Effector CD4-positive, alpha-beta T cell (primary cell): ENCODE results near the gene SLC22A14.

Experiments
- DNase-seq: peaks from one replicate; pipeline ENCODE4 v3.0.0-alpha.2; 2020

SLC22A14 gene

GRCh38 chr3:38347421-38348200 is 65.5 kb downstream of the SLC22A14 start:
- DNase-seq = no peak

DNA sequence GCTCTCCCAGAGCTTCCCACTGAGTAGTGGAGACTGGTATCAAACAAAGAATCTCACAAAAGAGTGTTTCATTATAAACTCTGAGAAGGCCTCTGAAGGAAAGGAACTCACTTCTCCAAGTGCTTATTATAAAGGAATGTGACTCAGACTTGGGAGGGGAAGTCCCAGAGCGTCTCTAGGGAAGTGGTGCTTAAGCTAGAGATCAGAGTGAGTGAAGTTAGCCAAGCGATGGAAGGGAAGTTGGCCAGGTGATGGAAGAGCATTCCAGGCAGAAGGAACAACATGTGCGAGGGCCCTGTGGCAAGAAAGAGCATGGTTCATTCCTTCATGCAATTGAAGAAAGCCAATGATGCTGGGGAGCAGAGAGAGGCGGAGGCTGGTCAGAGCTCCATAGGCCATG is 66.8 kb downstream of the SLC22A14 start:
- no peak for DNase-seq

DNA sequence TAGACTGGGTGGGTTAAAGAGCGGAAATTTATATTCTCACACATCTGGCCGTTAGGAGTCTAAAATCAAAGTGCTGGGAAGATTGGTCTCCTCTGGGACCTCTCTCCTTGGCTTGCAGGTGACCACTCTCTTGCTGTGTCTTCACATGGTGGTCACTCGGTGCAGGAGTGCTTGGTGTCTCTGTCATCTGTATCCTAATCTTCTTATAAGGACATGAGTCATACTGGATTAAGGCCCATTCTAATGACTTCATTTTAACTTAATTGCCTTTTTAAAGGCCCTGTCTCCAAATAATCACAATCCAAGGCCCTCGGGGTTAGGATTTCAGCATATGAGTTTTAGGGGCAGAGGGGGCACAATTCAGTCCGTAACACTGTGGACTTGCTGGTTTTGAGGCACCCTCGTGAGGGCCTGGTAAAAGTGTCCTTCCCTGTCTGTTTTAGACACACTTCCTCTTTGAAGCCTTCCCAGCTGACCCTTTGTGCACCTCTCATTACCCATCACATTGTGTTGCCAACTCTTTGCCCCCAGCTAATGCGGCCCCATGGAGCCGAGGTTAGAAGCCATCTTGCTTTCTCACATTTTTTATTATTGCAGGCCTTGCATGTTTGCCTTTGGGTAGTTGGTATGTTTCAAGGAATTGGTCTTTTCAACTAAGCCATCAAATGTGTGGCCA is 67.7 kb downstream of the SLC22A14 start:
- DNase-seq = no peak

DNA sequence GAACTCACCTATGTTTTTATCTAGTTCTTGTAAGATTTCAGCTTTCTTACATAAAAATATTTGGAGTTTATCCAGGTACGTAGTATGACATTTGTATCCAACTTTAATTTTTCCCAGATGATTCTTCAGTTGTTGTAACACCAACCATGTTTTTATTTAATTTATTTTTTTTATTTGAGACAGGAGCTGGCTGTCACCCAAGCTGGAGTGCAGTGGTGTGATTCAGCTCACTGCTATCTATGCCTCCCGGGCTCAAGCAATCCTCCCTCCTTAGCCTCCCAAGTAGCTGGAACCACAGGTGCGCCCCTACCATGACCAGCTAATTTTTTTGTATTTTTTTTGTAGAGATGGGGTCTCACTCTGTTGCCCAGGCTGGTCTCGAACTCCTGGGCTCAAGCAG is 71.1 kb downstream of the SLC22A14 start:
- no peak for DNase-seq

GRCh38 chr3:38354588-38355330 is 72.7 kb downstream of the SLC22A14 start:
- no peak for DNase-seq

GRCh38 chr3:38359038-38359437 is 76.9 kb downstream of the SLC22A14 start:
- DNase-seq = no peak

GRCh38 chr3:38360345-38360744 is 78.3 kb downstream of the SLC22A14 start:
- DNase-seq = no peak

- DNase-seq = no peak
These were observed 79.4 kb downstream of the SLC22A14 start for GRCh38 chr3:38361496-38361895.

DNA sequence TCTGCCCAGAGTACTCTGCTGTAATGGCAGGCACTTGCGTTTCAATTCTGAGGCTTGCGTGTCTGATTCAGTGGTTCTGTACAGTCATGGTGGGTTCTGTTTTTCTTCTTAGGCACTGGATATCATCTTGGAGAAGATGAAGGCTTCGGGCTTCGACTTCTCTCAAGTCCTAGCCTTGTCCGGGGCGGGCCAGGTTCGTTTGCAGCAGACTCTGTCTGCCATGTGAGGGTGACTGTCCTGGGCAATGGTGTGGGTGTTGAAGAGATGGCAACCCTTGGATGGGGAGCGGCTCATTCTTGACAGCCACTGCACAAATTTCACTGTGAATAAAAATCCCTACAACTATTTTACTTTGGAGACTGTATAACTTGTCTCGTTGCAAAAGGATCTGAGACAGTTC is 80.7 kb downstream of the SLC22A14 start:
- DNase-seq = no peak

- DNase-seq = no peak
These were observed 82.8 kb downstream of the SLC22A14 start for GRCh38 chr3:38364721-38365400.

GRCh38 chr3:38365469-38366062 is 83.5 kb downstream of the SLC22A14 start:
- DNase-seq = no peak

DNA sequence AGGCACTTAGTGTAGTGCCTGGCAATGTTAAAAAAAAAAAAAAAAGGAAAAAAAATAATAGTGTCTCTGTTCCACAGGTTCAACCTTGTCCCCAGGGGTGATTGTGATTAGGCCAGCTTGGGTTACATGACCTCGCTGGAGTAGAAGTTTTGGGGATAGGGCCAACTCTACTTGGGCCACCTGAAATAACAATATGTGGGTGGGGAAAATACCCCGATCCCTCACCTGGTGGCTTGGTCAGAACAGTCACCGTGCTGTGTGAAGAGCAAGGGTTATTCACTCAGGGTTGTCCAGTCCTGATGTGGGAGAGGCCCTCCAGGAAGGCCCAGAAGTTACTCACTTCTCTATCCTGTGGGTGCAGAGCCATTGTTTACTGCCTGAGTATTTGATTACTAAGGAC is 84.0 kb downstream of the SLC22A14 start:
- no peak for DNase-seq

DNA sequence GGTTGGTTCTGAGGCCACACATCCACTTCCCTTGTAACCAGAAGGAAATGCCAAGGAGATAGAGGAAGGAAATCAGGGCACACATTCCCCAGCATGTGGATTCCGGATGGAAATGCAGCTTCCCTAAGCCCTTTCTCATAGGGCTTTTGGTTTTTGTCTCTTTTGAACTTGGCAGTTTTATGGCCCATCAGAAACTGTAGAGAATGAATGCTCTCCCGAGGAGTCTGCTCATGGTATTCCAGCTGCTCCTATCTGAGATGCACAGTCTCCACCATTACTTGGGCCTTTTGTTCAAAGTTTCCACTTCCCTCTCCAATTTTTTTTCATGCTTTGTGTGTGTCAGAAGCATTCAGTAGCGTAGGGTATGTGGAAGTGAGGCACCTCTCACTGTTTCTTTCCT is 85.7 kb downstream of the SLC22A14 start:
- no peak for DNase-seq
